ENCODE measurements around the gene CEMIP.

DNA sequence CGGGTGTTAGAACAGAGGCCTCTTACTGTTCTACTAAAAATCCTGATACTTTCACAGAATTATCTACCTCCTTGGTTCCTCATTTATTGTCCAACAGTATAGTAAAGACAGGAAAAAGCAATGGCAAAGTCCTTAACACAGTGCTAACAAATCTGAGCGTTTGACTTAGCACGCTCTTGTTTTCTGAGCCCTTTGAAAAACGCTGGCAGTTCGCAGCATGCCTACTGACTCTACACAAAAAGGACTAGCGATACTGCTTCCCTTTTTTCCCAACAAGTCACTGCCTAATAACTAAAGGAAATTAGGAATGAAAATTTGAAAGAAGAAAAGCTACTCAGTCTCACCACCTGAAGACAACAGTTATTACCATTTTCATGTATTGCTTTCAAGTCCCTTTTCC, 34.8 kb upstream of the CEMIP start:
- TF ChIP-seq, protein P1, sequence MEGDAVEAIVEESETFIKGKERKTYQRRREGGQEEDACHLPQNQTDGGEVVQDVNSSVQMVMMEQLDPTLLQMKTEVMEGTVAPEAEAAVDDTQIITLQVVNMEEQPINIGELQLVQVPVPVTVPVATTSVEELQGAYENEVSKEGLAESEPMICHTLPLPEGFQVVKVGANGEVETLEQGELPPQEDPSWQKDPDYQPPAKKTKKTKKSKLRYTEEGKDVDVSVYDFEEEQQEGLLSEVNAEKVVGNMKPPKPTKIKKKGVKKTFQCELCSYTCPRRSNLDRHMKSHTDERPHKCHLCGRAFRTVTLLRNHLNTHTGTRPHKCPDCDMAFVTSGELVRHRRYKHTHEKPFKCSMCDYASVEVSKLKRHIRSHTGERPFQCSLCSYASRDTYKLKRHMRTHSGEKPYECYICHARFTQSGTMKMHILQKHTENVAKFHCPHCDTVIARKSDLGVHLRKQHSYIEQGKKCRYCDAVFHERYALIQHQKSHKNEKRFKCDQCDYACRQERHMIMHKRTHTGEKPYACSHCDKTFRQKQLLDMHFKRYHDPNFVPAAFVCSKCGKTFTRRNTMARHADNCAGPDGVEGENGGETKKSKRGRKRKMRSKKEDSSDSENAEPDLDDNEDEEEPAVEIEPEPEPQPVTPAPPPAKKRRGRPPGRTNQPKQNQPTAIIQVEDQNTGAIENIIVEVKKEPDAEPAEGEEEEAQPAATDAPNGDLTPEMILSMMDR (conservative IDR thresholded peaks at IDR 0.05; ENCODE audit: low read depth in 2 of 2) = no peak
- TF ChIP-seq POLR2AphosphoS5 (IDR thresholded peaks at IDR 0.05; ENCODE audit: low read depth) (no peak), EZH2 (IDR thresholded peaks at IDR 0.05; ENCODE audit: low read depth, unreplicated experiment) (no peak), STAT1 (IDR thresholded peaks at IDR 0.05; ENCODE audit: unreplicated experiment) (no peak), JUNB (IDR thresholded peaks at IDR 0.05; ENCODE audit: unreplicated experiment) (no peak), EZH2phosphoT487 (IDR thresholded peaks at IDR 0.05; ENCODE audit: unreplicated experiment) (no peak), CREB1 (CRISPR knock-in tag; IDR thresholded peaks at IDR 0.05; ENCODE audit: low read depth) (no peak), ZNF331 (CRISPR knock-in tag; IDR thresholded peaks at IDR 0.05; ENCODE audit: low read depth) (no peak), NANOG (IDR thresholded peaks at IDR 0.05; ENCODE audit: borderline replicate concordance) (no peak), ZNF114 (CRISPR knock-in tag; IDR thresholded peaks at IDR 0.05) (no peak)
- TF ChIP-seq, protein P2, sequence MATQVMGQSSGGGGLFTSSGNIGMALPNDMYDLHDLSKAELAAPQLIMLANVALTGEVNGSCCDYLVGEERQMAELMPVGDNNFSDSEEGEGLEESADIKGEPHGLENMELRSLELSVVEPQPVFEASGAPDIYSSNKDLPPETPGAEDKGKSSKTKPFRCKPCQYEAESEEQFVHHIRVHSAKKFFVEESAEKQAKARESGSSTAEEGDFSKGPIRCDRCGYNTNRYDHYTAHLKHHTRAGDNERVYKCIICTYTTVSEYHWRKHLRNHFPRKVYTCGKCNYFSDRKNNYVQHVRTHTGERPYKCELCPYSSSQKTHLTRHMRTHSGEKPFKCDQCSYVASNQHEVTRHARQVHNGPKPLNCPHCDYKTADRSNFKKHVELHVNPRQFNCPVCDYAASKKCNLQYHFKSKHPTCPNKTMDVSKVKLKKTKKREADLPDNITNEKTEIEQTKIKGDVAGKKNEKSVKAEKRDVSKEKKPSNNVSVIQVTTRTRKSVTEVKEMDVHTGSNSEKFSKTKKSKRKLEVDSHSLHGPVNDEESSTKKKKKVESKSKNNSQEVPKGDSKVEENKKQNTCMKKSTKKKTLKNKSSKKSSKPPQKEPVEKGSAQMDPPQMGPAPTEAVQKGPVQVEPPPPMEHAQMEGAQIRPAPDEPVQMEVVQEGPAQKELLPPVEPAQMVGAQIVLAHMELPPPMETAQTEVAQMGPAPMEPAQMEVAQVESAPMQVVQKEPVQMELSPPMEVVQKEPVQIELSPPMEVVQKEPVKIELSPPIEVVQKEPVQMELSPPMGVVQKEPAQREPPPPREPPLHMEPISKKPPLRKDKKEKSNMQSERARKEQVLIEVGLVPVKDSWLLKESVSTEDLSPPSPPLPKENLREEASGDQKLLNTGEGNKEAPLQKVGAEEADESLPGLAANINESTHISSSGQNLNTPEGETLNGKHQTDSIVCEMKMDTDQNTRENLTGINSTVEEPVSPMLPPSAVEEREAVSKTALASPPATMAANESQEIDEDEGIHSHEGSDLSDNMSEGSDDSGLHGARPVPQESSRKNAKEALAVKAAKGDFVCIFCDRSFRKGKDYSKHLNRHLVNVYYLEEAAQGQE (IDR thresholded peaks at IDR 0.05; ENCODE audit: unreplicated experiment) = no peak
- TF ChIP-seq, protein P3, sequence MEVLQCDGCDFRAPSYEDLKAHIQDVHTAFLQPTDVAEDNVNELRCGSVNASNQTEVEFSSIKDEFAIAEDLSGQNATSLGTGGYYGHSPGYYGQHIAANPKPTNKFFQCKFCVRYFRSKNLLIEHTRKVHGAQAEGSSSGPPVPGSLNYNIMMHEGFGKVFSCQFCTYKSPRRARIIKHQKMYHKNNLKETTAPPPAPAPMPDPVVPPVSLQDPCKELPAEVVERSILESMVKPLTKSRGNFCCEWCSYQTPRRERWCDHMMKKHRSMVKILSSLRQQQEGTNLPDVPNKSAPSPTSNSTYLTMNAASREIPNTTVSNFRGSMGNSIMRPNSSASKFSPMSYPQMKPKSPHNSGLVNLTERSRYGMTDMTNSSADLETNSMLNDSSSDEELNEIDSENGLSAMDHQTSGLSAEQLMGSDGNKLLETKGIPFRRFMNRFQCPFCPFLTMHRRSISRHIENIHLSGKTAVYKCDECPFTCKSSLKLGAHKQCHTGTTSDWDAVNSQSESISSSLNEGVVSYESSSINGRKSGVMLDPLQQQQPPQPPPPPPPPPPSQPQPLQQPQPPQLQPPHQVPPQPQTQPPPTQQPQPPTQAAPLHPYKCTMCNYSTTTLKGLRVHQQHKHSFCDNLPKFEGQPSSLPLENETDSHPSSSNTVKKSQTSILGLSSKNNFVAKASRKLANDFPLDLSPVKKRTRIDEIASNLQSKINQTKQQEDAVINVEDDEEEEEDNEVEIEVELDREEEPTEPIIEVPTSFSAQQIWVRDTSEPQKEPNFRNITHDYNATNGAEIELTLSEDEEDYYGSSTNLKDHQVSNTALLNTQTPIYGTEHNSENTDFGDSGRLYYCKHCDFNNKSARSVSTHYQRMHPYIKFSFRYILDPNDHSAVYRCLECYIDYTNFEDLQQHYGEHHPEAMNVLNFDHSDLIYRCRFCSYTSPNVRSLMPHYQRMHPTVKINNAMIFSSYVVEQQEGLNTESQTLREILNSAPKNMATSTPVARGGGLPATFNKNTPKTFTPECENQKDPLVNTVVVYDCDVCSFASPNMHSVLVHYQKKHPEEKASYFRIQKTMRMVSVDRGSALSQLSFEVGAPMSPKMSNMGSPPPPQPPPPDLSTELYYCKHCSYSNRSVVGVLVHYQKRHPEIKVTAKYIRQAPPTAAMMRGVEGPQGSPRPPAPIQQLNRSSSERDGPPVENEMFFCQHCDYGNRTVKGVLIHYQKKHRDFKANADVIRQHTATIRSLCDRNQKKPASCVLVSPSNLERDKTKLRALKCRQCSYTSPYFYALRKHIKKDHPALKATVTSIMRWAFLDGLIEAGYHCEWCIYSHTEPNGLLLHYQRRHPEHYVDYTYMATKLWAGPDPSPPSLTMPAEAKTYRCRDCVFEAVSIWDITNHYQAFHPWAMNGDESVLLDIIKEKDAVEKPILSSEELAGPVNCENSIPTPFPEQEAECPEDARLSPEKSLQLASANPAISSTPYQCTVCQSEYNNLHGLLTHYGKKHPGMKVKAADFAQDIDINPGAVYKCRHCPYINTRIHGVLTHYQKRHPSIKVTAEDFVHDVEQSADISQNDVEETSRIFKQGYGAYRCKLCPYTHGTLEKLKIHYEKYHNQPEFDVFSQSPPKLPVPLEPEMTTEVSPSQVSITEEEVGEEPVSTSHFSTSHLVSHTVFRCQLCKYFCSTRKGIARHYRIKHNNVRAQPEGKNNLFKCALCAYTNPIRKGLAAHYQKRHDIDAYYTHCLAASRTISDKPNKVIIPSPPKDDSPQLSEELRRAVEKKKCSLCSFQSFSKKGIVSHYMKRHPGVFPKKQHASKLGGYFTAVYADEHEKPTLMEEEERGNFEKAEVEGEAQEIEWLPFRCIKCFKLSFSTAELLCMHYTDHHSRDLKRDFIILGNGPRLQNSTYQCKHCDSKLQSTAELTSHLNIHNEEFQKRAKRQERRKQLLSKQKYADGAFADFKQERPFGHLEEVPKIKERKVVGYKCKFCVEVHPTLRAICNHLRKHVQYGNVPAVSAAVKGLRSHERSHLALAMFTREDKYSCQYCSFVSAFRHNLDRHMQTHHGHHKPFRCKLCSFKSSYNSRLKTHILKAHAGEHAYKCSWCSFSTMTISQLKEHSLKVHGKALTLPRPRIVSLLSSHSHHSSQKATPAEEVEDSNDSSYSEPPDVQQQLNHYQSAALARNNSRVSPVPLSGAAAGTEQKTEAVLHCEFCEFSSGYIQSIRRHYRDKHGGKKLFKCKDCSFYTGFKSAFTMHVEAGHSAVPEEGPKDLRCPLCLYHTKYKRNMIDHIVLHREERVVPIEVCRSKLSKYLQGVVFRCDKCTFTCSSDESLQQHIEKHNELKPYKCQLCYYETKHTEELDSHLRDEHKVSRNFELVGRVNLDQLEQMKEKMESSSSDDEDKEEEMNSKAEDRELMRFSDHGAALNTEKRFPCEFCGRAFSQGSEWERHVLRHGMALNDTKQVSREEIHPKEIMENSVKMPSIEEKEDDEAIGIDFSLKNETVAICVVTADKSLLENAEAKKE (CRISPR knock-in tag; IDR thresholded peaks at IDR 0.05) = no peak
- TF ChIP-seq, protein P4, sequence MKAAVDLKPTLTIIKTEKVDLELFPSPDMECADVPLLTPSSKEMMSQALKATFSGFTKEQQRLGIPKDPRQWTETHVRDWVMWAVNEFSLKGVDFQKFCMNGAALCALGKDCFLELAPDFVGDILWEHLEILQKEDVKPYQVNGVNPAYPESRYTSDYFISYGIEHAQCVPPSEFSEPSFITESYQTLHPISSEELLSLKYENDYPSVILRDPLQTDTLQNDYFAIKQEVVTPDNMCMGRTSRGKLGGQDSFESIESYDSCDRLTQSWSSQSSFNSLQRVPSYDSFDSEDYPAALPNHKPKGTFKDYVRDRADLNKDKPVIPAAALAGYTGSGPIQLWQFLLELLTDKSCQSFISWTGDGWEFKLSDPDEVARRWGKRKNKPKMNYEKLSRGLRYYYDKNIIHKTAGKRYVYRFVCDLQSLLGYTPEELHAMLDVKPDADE (IDR thresholded peaks at IDR 0.05) = no peak
